HG03280 (cell line): ENCODE data around the gene TRA2B.

ENCODE experiments used
- ATAC-seq: cut with Tn5 transposase; IDR thresholded peaks from one replicate; pipeline ENCODE4 v1.9.1; 2021; ENCODE audit warnings: mild to moderate bottlenecking, moderate library complexity; ENCODE audit not compliant: unreplicated experiment

TRA2B gene

DNA sequence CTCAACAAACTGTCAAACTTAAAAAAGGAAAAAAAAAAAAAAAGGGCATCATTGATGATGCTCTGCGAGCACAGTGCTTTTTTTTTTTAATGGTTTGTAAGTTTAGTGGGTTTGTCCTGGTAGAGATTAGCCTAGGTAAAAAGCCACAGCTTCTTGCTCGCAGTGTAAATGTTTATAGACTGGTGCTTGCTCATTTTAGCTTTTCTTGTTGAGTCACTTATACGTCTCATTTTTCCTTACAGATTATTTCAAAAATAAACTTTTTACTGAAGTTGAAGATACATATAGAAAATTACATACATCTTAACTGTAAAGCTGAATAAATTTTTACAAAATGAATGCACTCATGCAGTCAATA, 16.5 kb upstream of the TRA2B start:
- no peak for ATAC-seq

DNA sequence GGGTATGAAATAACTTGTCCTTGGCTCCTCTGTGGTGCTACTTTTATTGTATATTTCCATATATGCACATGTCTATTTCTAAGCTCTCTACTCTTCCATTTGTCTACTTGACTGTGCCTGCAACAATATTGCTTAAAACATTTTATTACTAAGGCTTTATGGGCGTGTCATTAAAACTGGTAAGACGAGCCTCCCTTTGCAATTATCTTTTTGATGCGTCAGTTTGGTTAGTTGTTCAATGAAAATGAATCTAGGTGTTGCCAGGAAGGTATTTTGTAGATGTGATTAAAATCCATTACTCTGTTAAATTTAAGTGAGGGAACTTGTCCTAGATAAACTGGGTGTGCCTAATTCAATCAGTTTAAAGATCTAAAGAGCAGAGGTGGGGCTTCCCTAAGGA, 12.9 kb upstream of the TRA2B start:
- no peak for ATAC-seq

DNA sequence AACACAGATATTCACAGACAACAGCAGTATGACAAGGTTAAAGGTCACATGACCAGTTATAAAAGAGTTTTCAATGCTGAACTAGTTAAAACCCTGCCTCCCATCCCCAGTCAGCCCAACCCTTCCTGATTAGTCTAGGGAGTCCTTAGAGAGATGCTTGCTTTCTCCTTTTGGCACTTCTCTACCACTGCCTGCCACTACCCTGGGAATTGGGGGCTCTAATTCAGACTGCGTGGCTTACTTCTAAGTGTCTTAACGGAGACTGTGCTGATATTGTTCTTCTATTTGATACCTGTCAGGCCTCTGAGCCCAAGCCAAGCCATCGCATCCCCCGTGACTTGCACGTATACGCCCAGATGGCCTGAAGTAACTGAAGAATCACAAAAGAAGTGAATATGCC, 11.7 kb upstream of the TRA2B start:
- ATAC-seq: no peak

DNA sequence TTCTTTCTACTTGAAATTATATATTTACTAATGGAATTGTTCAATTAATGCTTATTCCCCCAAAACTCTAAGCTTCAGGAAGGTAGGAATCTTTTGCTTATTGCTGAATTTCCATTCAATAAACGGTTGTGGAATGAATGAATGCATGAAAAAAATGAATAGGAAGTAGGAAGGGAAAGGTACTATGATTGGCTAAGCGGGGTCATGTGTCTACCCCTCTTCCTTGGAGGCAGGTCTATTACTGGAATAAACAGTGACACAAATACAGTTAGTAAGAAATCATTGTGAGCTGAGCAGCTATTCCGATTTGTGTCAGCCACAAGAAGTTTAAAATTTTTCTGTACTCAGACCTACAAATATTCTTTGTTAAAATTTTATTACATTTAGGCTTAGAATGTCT, 10.5 kb upstream of the TRA2B start:
- no peak for ATAC-seq

DNA sequence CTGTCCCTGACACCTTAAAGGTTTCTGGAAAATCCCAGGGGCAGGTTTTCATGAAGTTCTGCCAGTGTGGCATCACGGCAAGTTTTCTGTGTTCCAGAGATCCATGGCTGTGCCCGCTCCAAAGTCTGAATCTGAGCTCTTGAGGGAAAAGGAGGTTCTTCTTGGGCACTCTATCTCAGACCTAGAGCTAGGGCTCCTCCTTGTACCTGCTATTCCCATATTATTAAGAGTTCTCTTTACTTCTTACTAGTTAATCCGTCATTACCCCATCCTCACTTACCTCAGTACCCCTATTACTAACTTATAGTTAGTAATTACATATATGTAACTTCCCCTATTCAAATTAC, 5.9 kb upstream of the TRA2B start:
- peak; percentile 8 for ATAC-seq

DNA sequence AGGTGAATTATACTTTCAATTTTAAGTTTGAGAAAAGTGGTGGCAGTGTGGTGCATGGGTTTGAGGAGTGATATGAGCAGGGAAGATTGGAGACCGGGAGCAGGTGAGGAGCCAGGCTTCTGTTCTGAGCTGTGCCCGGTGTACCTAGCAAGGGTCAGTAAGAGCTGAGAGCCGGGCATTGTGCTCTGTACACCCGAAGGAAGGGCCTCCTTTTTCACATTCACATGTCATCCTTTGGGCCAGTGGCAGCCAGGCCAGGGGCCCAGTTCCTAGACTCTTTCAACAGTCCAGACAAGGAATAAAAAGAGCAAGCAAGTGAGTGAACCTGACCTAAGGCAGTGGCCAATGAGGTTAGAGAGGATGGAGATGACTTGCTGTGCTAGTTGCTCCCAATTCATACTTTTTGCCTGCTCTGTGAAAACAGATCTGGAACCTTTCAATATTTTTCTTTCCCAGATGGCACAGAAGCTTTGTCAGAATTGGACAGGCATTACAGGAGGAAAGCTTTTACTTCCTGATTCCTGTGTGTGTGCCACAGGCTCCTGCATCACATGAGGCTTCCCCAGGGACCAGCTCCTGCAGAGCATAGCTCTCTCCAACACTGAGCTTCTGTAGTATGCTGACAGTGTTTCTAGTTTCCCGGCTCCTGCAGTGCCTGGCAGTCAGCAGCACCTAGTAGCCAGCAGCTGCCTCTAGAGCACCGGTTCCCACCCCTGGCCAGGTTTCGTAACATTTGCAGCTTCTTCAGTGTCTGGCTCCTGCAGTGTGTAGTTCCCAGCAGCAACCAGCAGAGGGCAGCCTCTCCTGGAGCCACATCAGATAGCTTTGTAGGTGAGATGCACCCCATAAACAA, 5.3 kb upstream of the TRA2B start:
- ATAC-seq: peak; percentile 92

DNA sequence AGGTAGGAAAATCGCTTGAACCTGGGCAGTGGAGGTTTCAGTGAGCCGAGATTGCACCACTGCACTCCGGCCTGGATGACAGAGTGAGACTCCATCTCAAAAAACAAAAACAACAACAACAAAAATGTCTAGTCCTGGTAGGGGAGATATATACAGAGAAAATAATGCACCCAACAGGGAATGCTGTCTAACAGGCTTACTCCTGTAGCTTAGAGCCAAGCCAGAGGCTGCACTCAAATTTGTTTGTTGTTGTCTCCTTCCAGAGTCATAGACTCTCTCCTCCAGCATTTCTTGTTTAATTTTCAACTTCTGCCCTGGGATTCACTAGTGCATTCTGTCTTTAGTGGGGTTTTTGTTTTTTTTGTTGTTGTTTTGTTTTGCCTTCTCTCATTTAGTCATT, 4.6 kb upstream of the TRA2B start:
- no peak for ATAC-seq

DNA sequence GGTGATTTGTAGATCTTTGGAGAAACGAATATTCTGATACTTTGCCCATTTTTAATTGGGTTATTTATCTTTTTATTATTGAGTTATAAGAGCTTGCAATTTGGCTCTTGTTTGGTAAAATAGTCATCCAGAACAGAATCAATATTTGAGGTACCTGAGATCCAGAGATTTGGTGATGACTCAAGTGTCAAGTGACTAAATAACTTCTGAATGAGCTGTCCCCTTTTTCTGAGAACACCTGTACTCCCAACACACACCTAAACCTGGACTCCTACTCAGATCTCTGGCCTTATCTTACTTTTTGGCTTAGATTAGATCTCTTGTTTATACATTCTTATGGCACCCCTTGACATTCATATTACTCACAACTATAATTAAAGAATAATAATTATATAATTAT, 3.1 kb upstream of the TRA2B start:
- no peak for ATAC-seq

DNA sequence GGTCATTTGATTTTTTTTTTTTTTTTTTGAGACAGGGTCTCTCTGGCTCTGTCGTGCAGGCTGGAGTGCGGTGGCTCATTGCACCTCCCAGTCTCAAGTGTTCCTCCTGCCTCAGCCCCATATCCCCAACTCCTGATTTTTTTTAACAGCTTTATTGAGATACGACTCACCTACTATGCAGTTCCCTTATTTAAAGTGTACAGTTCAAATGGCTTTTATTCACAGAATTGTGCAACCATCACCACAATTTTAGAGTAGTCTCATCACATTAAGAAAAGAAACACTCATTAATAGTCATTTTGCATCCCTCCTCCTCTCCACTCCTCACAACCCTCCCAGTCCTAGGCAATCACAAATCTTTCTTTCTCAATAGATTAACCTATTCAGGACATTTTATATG, 1.9 kb upstream of the TRA2B start:
- no peak for ATAC-seq

DNA sequence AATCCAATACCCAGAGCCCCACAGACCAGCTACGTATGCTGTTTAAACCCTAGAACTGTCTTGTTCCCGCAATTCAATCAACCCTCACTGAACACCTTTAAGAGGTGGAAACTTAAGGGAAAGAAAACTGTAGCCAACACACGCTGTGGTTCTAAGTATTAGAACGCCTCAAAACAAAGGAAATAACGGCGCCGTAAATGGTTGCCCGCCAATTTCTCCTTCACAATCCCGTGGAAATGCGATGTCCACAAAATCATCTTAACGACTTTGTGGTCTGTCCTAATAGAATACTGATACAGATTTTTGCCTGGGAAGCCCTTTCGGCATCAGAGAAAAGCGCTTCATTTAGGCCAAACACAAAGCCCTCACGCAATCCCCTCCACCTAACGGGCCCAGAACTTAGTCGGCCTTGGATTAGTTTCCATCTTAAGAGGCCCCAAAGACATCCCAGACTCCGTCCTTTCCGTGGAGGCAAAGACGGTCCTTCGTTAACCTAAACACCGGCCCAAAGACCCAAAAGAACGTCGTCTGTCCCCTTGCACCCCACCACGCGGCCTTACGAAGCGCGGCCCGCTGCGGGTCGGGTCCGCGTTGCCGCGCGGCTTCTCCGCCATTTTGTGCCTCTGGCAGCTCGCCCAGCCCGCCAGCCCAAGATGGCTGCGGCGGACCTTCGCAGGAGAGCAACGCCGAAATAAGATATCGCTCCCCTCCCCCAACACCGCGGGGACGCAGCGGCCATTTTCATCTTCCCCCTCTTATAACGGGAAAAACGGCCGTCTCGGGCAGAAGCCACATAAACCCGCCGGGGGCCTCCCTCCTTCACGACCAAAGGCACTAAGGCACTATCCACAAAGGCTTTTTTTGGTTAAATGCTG, 763 bp downstream of the TRA2B start:
- peak; percentile 45 for ATAC-seq

DNA sequence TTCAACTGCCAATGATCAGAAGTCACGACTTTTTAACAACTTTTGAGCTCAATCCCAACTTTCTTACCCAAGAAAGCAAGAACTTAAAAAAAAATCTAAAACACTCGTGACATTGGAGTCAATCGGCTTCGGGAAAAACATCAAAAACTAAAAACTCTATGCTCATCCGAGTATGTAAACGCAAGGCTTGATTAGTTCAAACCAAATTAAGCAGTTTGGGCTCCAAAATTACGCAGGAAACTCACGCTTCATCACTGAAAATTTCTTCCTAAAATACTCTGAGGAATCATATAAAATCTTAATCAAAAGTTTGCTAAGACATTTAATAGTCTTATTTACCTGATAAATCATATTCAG, 1.6 kb downstream of the TRA2B start:
- no peak for ATAC-seq

DNA sequence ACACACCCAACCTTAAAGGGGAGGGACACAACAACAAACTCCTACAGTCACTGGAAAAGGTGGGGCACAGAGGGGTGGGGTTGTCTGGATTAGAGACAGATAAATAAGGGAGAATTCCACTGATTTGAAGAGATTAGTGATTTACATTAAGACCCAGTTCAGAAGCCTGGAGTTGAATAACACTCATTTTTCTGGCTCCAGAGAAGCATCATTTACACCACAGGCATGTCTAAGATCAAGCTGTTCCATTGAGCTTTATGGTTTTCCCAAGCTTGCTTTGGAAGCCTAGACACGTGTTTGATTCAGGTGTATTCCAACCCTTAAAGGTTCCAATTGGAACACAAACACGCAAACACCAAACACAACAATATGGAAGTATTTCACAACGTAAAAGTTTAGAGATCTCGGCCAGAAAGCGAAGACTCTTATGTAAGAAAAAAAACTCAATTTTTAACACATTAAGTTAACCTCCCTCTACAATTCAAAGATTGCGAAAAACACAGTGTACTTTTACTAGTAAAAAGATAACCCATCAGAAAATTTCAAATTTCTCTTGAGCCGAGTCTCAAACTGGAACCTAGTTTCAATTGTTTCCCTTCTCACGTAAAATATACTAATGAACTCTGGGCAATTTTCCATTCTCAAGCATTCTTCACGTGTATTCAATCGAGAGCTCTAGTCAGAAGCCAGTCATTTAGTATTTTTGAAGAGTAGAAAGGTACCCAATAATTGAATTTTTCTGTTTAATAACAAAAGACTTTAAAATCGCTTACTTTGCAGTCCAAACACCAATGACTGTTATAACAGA, 2.1 kb downstream of the TRA2B start:
- ATAC-seq: no peak

DNA sequence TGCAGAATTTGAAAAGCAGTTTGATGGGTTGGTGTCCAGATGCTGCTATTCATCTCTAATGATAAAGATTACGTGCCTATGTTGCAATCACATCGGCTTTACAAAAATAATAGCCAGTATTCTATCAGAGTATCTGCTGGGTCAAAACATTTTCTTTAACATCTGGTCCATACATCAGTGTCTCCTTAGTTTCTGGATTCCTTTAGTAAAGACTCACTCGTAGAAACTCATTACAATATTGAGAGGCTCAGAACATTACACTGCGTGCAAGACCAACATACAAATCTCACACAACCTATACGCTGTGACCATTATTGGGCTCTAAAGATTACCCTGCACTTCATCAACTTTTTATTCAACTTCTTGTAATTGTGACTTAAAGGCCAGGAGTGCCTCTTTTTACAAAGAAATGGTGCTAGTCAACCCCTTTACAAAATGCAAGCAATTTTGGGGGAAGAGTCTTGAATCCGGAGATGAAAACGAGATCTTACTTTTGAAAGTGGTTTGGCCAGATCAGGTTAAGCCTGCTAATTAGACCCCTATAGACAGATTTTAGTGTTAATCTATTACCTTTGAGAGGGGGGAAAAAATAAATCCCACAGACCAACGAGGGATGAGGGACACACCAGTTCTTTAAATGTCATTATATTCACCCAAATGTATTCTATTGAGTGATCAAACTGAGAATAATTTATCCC, 2.9 kb downstream of the TRA2B start:
- ATAC-seq: no peak

DNA sequence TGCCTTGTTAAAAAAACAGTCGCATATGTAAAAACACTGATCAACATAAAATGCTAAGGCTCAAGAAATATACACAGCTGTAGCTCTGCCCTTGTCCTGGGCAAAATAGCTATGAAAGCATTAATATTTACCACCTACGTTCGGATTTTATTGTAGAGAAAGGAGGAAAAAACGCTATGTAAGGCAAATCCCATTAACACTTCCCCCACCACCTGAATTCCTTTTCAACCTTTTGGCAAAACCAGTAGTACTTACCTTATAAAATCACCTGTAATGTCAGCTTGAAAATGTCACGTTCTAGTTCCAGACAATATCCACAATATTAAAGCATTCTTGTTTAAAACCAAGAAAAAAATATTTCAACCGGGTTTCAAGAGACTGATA, 3.6 kb downstream of the TRA2B start:
- no peak for ATAC-seq

DNA sequence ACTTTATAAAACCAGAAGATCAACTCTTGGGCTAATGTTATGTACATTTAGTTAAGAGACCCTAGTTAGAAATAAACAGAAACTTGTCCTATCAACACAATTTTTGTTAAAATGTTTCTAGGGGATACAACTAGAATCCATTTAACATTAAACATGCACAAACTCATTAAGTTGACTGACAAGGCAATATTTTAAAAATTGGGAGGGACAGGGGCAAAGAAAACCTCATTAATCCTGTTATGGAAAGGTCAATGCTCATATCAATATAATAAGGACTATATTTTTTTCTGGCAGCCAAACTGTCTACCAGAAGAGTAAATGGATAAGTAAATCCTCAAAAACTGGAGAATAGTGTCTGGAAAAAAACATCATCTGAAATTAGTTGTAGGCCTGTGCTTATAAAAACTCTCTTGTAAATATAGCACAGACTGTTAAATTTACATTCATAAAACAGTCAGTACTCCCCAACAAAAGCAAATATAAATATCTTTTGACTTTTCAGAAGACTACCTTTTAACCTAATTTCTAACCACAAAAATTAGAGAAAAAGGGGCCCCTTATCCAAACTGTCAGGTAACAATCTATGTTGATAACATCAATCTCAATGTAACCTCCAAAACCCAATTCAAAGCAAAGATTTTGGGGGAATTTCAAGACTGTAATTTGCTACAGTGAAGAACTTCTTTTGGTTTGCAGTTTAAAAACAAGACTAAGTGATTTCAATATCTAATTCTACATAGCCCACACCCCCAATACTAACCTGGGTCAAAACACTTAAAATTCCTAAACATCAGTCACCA, 4.2 kb downstream of the TRA2B start:
- no peak for ATAC-seq

DNA sequence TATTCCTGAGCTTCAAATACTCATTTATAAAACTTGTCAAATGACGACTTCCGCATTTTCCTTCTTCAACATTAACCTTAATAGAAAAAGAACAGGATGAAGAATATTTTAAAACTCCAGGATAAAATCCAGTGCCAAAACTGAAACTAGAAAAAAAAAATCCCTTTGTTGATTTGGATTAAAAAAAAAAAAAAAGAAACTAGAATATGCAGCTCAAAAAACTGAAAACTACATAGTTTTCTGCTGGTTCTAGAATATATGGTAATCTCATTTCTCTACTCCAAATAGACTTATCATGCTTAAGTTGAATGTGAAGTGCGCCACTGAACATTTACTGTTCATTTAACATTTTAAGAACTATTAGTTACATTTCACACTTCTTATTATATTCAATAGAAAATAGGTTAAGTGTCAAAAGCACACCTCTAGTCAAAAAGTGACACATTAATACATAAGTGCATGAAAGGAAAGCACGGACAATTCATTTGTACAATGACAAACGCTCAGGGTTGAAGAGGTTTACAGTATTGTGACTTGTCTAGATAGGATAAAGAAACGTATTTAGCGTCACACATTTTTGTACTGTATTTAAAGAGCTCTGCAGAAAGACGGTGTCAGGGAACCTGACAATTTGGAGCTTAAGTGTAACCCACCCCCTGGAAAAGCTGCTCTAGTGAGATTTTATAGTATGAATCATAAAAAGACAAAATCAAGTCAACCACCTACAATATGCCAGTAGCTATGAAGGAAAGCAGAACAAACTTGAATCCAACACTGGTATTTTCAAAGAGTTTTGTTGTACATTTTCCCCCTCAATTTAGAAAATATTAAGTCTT, 5.8 kb downstream of the TRA2B start:
- no peak for ATAC-seq

DNA sequence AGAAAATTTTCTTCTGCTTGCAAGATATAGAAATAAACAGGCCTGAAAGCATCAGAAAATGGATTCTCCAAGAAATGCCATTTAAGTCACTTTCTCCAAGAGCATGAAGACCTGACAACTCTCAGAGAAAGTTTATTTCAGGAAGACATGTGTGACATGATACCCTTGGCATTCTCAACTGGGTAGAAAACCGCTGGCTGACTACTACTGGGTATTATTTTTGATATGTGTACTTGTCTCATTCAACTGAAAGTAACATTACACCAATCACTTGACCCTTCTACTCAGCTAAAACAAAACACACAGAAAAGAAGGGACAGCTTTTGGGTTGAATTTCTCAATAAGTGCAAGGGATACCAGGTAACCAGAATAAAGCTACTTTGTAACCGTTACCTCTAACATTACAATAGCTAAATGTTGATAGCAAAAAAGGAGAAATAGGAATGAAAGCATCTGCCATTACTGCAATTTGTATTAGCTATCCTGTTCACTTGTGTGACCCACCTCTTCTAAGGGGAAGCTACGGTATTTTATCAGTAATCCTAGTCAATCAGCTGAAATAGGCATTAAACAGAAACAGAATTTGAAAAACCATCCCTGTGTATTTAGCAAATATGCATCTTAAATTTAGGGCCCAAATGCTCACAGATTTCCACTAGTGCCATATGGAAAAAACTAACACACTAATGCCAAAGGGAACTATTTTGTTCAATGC, 7.3 kb downstream of the TRA2B start:
- ATAC-seq: no peak
